MCF 10A (cell line): Measurements from ENCODE around the gene CD180. TPM values are rescaled to one million over a fixed set of nuclear protein-coding genes. Genes with fewer than 3 reads are reported as not detected.
A peak's percentile ranks its signal among the peaks of the same experiment; 100 is the strongest.

Experiments
- BruUV-seq: library from RNA; stranded (reverse); fragments of 400-500 nt; replicated peaks from 2 replicates; lab custom pipeline; 2021; lab: Mats Ljungman, UMichigan
- CTCF ChIA-PET: fragments of 300-600 bp; sonication (Branson Sonifier 250); formaldehyde crosslinking; extraction: SDS; loops from one replicate; lab custom pipeline; 2021; ENCODE audit warnings: antibody characterized with exemption, inconsistent platforms; lab: Yijun Ruan, JAX
- POLR2A ChIA-PET: fragments of 300-600, 350-650 bp; sonication (Branson Sonifier 250); formaldehyde crosslinking; extraction: SDS; loops from one replicate; lab custom pipeline; 2020; ENCODE audit warnings: antibody characterized with exemption, inconsistent platforms; lab: Yijun Ruan, JAX
- DNase-seq: peaks from one replicate; pipeline ENCODE4 v3.0.0-alpha.2; 2018; ENCODE audit not compliant: unreplicated experiment
- H3K27ac Mint-ChIP-seq: one replicate; pipeline ENCODE4 v1.8.0; 2022; ENCODE audit warnings: mild to moderate bottlenecking, low read depth, mixed read lengths; ENCODE audit not compliant: unreplicated experiment
- H3K27me3 Mint-ChIP-seq: one replicate; pipeline ENCODE4 v1.8.0; 2022; ENCODE audit warnings: mixed read lengths; ENCODE audit not compliant: insufficient read depth, unreplicated experiment
- H3K36me3 Mint-ChIP-seq: one replicate; pipeline ENCODE4 v1.8.0; 2022; ENCODE audit warnings: mild to moderate bottlenecking, moderate library complexity, mixed read lengths; ENCODE audit not compliant: insufficient read depth, unreplicated experiment
- H3K4me1 Mint-ChIP-seq: one replicate; pipeline ENCODE4 v1.8.0; 2022; ENCODE audit warnings: mixed read lengths; ENCODE audit not compliant: insufficient read depth, unreplicated experiment
- H3K4me3 Mint-ChIP-seq: one replicate; pipeline ENCODE4 v1.8.0; 2022; ENCODE audit warnings: mild to moderate bottlenecking, moderate library complexity, mixed read lengths; ENCODE audit not compliant: unreplicated experiment
- H3K9me3 Mint-ChIP-seq: one replicate; pipeline ENCODE4 v1.8.0; 2022; ENCODE audit warnings: mixed read lengths; ENCODE audit not compliant: unreplicated experiment
- CTCF ChIP-seq: fragments of 200-600 bp; IDR thresholded peaks from one replicate; pipeline ENCODE4 v1.8.0; 2022; ENCODE audit warnings: antibody characterized with exemption, mild to moderate bottlenecking; ENCODE audit not compliant: unreplicated experiment
- intact Hi-C: fragments of 100-400 bp; cut with micrococcal nuclease; formaldehyde crosslinking; loops from 2 replicates; pipeline ENCODE4 v1.14.1; 2022
- total RNA-seq: library from RNA; stranded (reverse); gene quantifications from 2 replicates; pipeline ENCODE4 v1.2.3, GENCODE V29; 2022

CD180 gene
- total RNA-seq, 1 experiment from 2014 or later: 0.07 TPM

GRCh38 chr5:67205981-67206380, 9.4 kb upstream of the CD180 start:
- no peaks in the 10 kb centered on the region for H3K36me3 Mint-ChIP-seq
- H3K4me3 Mint-ChIP-seq: no peak overlapping the region
- peaks cover 33% of the 10 kb centered on the region for H3K4me1 Mint-ChIP-seq
- H3K27me3 Mint-ChIP-seq: no peaks in the 10 kb centered on the region
- H3K9me3 Mint-ChIP-seq: peaks cover 4% of the 10 kb centered on the region
- no peak for DNase-seq
- ChIA-PET POLR2A (interaction anchor here (1.3 to 5.0 kb wide), 4 partner anchors 29 to 201 kb away, joined by 3 to 63 read pairs (median 24); no protein-coding TSS in a partner anchor), CTCF (interaction anchor here (1.0 to 11.7 kb wide), 3 partner anchors 40 to 49 kb away, joined by 3 to 220 read pairs (median 3); no protein-coding TSS in a partner anchor)
- TF ChIP-seq CTCF: no peak
- intact Hi-C loops: loop anchor here (5.0 kb wide), 2 partner anchors 194 to 899 kb away; no protein-coding TSS in a partner anchor
- H3K27ac Mint-ChIP-seq: peak overlapping the region; percentile 89
- BruUV-seq: no TSS peak

- no TSS peak for BruUV-seq
- H3K27ac Mint-ChIP-seq: no peak overlapping the region
- H3K4me3 Mint-ChIP-seq: no peak overlapping the region
- ChIA-PET CTCF (interaction anchor here (0.5 to 11.7 kb wide), 4 partner anchors 39 to 1021 kb away, joined by 3 to 220 read pairs (median 3); no protein-coding TSS in a partner anchor), POLR2A (interaction anchor here (1.5 to 5.0 kb wide), 3 partner anchors 37 to 200 kb away, joined by 4 to 63 read pairs (median 45); no protein-coding TSS in a partner anchor)
- peaks cover 7% of the 10 kb centered on the region for H3K9me3 Mint-ChIP-seq
- intact Hi-C loops: loop anchor here (5.0 kb wide), 2 partner anchors 193 to 898 kb away; no protein-coding TSS in a partner anchor
- no peak for DNase-seq
- H3K36me3 Mint-ChIP-seq: no peaks in the 10 kb centered on the region
- no peak for TF ChIP-seq CTCF
- H3K27me3 Mint-ChIP-seq: no peaks in the 10 kb centered on the region
- peaks cover 30% of the 10 kb centered on the region for H3K4me1 Mint-ChIP-seq
Observed at GRCh38 chr5:67204821-67205220, 8.2 kb upstream of the CD180 start.

- BruUV-seq: no TSS peak
- CTCF ChIA-PET: interaction anchor here (0.6 to 11.7 kb wide), 2 partner anchors 38 to 47 kb away, joined by 3 to 220 read pairs; no protein-coding TSS in a partner anchor
- intact Hi-C loops: no loop called here
Observed at GRCh38 chr5:67203701-67204074, 7.1 kb upstream of the CD180 start.

More at GRCh38 chr5:67203701-67204074, 7.1 kb upstream of the CD180 start:
- no peaks in the 10 kb centered on the region for H3K36me3 Mint-ChIP-seq
- H3K27ac Mint-ChIP-seq: no peak overlapping the region
- DNase-seq: no peak
- peaks cover 24% of the 10 kb centered on the region for H3K4me1 Mint-ChIP-seq
- peaks cover 7% of the 10 kb centered on the region for H3K9me3 Mint-ChIP-seq
- no peaks in the 10 kb centered on the region for H3K27me3 Mint-ChIP-seq
- no peak overlapping the region for H3K4me3 Mint-ChIP-seq
- no peak for TF ChIP-seq CTCF
- POLR2A ChIA-PET: interaction anchor here (0.8 to 1.0 kb wide), 2 partner anchors 10 to 38 kb away, joined by 3 to 4 read pairs; no protein-coding TSS in a partner anchor
